ENCODE results near the gene ERVK3-1. TPM values are rescaled to one million over a fixed set of nuclear protein-coding genes. Genes with fewer than 3 reads are reported as not detected.
"Not testable (repeated sequence)": the region's sequence is repeated elsewhere in the genome, so short reads cannot be mapped to it uniquely, and the experiment has no call there.

The ERVK3-1 gene, protein sequence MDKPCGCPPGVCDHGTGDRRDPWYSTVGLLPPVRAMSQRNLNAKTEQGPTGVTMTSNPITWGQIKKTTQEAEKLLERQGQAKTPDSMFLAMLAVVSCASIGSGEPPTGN
- total RNA-seq: 10 to 100 TPM; 30.3 to 37.8 TPM

DNA sequence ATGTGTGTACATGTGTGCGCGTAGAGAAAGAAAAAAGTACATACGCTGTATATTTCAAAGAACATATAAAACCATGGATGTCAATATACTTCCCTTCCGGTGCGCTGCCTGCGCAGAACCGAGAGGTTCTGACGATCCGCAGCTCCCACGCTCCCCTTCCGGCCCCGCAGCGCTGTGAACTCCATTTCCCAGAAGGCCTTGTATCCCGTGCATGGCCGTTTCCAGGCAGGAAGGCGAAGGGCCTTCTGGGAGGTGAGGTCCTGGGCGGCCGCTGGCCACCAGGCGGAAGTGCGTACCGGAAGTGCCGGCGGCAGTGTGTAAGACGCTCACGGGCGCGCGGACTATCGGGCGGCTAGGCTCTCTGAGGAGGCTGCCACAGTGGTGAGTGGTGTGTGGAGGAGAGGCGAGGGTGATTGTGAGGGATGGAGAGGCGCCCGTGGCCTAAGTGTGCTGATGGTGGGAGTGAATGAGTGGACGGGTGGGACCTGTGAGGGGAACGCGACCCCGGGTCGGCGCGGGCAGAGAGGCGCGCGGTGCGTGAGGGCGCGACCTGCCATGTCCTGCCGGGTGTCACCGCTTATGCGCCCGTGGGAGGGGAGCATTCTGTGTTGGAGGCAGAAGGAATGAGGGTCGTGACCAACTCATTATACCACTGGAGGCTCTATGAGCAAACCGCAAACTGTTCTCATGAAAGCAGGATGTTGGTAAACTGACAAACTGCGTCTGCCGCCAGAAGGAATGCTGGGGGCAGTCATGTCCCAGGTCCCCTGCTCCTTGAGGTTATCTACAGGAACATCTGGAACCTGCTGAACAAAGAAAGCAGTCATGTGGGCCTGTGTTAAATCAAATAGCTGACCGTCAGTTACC, at the start of gene ERVK3-1:
TSS of gene ERVK3-1 (plus strand) at position 313 of the 867 bp plus-strand sequence. CDS start 6,792 bp downstream, outside the sequence.
- peak; percentile 98 to 99 for ATAC-seq
- H3K9me3 Mint-ChIP-seq: peaks cover 0 to 15% of the 10 kb centered on the region in 2 donors

DNA sequence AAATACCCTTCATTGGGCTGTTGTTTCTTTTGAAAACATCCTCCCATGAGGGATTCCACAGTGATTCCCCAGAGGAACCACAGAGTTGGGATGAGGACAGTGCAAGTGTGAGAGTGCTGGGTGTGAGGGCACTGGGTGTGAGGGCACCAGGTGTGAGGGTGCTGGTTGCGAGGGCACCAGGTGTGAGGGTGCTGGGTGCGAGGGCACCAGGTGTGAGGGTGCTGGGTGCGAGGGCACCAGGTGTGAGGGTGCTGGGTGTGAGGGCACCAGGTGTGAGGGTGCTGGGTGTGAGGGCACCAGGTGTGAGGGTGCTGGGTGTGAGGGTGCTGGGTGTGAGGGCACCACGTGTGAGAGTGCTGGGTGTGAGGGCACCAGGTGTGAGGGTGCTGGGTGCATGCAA, 46.9 kb upstream of the ERVK3-1 start:
- not testable (repeated sequence) for H3K27ac Mint-ChIP-seq; ATAC-seq; DNase-seq (ENCODE audit: low spot score in 2 of 2)
- peaks cover 65 to 71% of the 10 kb centered on the region in 2 donors for H3K9me3 Mint-ChIP-seq
- H3K36me3 Mint-ChIP-seq: peaks cover 87 to 100% of the 10 kb centered on the region in 2 donors

More for the DNA sequence above, at the start of gene ERVK3-1:
- H3K36me3 Mint-ChIP-seq: peaks cover 43 to 82% of the 10 kb centered on the region in 2 donors
- peak within 1 kb of the TSS; percentile 99 for H3K27ac Mint-ChIP-seq
- peak; percentile 88 to 96 for DNase-seq (ENCODE audit: low spot score in 2 of 2)

DNA sequence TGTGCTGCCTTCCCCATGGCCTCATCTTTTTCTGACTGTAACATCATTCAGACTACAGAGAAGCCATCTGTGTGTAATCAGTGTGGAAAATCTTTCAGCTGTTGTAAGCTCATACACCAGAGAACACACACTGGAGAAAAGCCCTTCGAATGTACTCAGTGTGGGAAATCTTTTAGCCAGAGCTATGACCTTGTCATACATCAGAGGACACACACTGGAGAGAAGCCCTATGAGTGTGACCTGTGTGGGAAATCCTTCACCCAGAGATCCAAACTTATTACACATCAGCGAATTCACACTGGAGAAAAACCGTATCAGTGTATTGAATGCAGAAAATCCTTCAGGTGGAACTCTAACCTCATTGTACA, 43.6 kb upstream of the ERVK3-1 start:
- H3K36me3 Mint-ChIP-seq: peaks cover 83 to 95% of the 10 kb centered on the region in 2 donors
- peak in 1 of 2 donors; percentile 52 for ATAC-seq
- H3K9me3 Mint-ChIP-seq: peaks cover 48 to 60% of the 10 kb centered on the region in 2 donors
- no peak overlapping the region for H3K27ac Mint-ChIP-seq
- DNase-seq (ENCODE audit: low spot score in 2 of 2): no peak

DNA sequence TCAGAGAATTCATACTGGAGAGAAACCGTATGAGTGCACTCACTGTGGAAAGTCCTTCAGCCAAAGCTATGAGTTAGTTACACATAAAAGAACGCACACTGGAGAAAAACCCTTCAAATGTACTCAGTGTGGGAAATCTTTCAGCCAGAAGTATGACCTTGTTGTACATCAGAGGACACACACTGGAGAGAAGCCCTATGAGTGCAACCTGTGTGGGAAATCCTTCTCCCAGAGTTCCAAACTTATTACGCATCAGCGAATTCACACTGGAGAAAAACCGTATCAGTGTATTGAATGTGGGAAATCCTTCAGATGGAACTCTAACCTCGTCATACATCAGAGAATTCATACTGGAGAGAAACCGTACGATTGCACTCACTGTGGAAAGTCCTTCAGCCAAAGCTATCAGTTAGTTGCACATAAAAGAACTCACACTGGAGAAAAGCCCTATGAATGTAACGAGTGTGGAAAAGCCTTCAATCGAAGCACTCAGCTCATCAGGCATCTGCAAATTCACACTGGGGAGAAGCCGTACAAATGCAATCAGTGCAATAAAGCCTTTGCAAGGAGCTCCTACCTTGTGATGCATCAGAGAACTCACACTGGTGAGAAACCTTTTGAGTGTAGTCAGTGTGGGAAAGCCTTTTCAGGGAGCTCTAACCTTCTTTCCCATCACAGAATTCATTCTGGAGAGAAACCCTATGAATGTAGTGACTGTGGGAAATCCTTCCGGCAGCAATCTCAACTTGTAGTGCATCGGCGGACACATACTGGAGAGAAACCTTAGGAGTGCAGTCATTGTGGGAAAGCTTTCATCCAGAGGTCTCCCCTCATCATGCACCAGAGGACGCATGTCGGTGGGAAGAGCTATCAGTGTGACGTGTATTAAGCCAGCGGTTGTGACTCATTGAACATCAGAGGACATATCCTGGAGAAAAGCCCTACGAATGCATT, 42.9 kb upstream of the ERVK3-1 start:
- DNase-seq (ENCODE audit: low spot score in 2 of 2): no peak
- Mint-ChIP-seq H3K36me3 (peaks cover 81 to 95% of the 10 kb centered on the region in 2 donors), H3K9me3 (peaks cover 42 to 59% of the 10 kb centered on the region in 2 donors), H3K27ac (no peak overlapping the region)
- ATAC-seq: peak in 1 of 2 donors; percentile 26

DNA sequence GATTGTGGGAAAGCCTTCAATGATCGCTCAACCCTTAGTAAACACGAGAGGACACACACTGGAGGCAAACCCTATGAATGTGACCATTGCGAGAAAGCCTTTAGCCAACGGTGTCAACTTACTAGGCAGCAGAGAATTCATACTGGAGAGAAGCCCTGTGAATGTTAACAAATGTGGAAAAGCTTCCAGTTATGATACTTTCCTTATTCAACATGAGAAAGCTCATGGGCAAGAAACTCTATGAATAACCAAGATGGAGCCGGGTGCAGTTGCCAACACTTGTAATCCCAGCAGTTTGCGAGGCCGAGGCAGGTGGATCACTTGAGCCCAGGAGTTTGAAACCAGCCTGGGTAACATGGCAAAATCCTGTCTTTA, 42.3 kb upstream of the ERVK3-1 start:
- Mint-ChIP-seq H3K9me3 (peaks cover 36 to 52% of the 10 kb centered on the region in 2 donors), H3K36me3 (peaks cover 74 to 95% of the 10 kb centered on the region in 2 donors), H3K27ac (no peak overlapping the region)
- DNase-seq (ENCODE audit: low spot score in 2 of 2) (no peak), ATAC-seq (no peak)

DNA sequence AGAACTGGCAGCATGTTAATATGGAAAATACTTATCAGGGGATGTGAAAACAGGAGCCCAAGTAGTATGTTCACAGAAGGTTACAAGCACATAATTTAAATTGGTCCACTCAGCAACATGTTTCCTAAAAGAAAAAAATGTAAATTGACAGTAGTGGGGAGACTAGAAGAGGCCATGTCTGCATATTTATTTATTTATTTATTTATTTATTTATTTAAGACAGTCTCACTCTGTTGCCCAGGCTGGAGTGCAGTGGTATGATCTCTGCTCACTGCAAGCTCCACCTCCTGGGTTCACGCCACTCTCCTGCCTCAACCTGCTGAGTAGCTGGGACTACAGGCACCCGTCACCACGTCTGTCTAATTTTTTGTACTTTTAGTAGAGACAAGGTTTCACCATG, 40.1 kb upstream of the ERVK3-1 start:
- H3K9me3 Mint-ChIP-seq: peaks cover 24 to 44% of the 10 kb centered on the region in 2 donors

DNA sequence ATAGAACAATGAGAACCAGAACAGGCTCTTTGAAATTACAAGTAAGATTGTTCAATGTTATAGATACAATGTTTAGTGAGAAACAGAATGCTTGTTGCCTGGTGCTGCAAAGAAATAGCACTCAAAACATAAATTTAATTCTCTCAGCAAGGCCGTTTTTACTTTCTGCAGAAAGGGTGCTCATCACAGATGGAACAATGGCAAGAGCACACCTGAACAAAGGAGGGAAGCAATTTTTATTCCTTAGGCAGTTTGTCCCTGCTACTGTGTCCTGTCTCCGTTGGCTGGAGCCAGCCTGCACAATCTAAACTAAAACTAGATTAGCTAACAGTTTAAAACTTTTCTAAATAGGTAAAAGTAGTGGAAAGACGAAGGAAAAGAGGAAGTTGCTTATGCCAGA, 36.8 kb upstream of the ERVK3-1 start:
- H3K27ac Mint-ChIP-seq: no peak overlapping the region
- no peak for DNase-seq (ENCODE audit: low spot score in 2 of 2)
- H3K9me3 Mint-ChIP-seq: peaks cover 17 to 24% of the 10 kb centered on the region in 2 donors
- no peak for ATAC-seq
- peaks cover 58 to 81% of the 10 kb centered on the region in 2 donors for H3K36me3 Mint-ChIP-seq

More for the DNA sequence above, 40.1 kb upstream of the ERVK3-1 start:
- Mint-ChIP-seq H3K27ac (no peak overlapping the region), H3K36me3 (peaks cover 66 to 87% of the 10 kb centered on the region in 2 donors)
- DNase-seq (ENCODE audit: low spot score in 2 of 2) (no peak), ATAC-seq (no peak)

DNA sequence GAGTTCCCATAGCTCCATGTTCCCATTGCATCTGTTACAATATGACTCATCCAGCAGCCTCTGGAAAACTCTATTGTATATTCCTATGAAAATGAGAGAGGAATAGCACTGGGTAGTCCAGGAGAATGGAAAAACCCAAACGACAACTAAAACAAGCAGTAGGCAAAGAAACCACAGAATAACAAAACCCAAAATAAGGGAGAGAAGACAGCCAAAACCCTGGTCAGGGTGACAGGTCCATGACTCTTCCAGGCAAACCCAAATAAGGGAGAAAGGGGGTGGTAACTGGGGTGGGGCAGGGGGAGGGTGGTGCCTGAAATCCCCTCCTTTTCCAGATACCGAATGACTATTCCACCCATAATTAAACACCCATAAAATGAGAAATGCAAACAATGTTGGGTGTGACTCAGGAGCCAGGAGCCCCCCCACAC, 30.4 kb upstream of the ERVK3-1 start:
- H3K27ac Mint-ChIP-seq: no peak overlapping the region
- peaks cover 62 to 84% of the 10 kb centered on the region in 2 donors for H3K36me3 Mint-ChIP-seq
- DNase-seq (ENCODE audit: low spot score in 2 of 2) (no peak), ATAC-seq (no peak)
- peaks cover 13 to 25% of the 10 kb centered on the region in 2 donors for H3K9me3 Mint-ChIP-seq

DNA sequence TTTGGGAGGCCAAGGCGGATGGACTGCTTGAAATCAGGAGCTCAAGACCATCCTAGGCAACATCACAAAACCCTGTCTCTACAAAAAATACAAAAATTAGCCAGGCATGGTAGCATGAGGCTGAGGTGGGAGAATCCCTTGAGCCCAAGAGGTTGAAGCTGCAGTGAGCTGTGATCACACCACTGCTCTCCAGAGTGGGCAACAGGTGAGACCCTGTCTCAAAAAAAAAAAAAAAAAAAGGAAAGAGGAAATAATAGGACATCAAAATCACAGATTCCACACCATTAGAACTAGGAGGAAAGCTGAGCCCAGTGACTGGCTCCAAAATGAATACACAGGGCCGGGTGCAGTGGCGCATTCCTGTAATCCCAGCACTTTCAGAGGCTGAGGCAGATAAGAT, 29.6 kb upstream of the ERVK3-1 start:
- peaks cover 7 to 29% of the 10 kb centered on the region in 2 donors for H3K9me3 Mint-ChIP-seq
- no peak for ATAC-seq
- no peak overlapping the region for H3K27ac Mint-ChIP-seq
- no peak for DNase-seq (ENCODE audit: low spot score in 2 of 2)
- H3K36me3 Mint-ChIP-seq: peaks cover 61 to 84% of the 10 kb centered on the region in 2 donors

DNA sequence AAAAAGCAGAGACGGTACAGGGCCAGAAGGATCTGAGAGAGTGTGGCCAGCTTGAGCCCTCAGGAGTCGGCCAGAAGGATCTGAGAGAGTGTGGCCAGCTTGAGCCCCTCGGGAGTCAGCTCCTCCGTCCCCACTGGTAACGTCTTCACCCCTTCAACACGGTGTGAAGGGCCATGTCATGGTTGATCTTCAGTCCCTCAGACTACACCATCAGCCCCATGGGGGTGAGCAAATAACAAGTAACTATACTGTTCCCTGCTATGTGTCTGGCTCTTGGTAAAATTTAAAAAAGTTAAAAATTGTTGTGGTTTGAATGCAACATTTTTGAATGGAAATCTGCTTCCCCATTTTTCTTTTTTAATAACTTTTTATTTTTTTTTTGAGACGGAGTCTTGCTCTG, 28.0 kb upstream of the ERVK3-1 start:
- ATAC-seq: no peak
- Mint-ChIP-seq H3K36me3 (peaks cover 54 to 80% of the 10 kb centered on the region in 2 donors), H3K27ac (no peak overlapping the region), H3K9me3 (peaks cover 0 to 28% of the 10 kb centered on the region in 2 donors)
- no peak for DNase-seq (ENCODE audit: low spot score in 2 of 2)

DNA sequence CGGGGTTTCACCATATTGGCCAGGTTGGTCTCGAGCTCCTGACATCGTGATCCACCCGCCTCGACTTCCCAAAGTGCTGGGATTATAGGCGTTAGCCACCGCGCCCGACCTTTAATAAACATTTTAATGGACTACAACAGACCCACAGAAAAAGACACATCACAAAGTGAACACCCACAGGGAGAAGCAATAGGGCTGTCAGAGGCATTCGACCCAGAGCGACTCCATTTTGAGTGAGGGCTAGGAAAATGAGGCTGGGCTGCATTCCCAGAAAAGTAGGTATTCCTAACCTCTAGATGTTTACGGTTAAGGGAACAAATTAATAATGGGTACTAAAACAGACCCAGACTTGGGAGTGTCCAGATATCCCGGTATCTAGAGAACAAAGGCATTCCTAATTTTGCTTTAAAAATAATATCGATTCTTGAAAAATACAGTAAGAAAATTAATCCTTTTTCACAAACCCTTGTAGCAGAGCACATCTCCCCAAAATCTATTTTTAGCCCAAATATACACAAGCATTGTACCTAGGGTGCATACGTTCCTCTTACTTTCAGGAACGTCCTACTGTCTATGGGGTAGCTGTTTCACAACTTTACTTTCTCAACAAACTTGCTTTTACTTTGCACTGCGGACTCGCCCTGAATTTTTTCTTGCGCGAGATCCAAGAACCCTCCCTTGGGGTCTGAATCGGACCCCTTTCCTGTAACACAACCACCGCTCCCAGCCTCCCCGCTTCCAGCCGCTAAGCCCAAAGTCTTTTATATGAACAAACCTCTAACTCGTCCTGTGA, 27.2 kb upstream of the ERVK3-1 start:
- Mint-ChIP-seq H3K27ac (peak overlapping the region; percentile 88 to 98), H3K9me3 (peaks cover 0 to 28% of the 10 kb centered on the region in 2 donors), H3K36me3 (peaks cover 51 to 76% of the 10 kb centered on the region in 2 donors)
- ATAC-seq: peak in 1 of 2 donors; percentile 1
- DNase-seq (ENCODE audit: low spot score in 2 of 2): no peak

DNA sequence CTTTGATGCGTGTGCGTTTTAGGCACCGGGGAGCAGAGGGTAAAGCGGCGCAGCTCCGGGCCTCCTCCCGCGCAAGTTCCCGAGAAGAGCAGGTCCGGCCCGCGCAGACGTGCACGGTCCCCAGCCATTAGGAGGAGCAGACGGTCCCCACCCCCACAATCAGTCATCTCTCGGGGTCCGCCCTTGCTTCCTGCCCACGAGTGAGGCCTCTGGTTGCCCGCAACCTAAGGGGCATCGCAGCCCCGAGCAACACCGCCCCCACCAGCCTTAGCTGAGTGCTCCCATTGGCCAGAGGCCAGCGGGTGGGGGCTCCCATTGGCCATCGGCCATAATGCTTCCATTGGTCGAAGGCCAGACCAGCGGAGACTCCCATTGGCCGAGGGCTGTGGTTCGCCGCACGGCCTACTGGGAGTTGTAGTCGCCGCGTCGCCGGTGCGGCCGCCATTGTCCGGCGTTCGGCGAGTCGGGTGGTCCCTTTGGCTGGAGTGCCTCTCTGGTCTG, 26.6 kb upstream of the ERVK3-1 start, which contains the start of gene ZNF8:
TSS of gene ZNF8 (plus strand) at position 415 of the 501 bp plus-strand sequence. CDS start 127 bp downstream, outside the sequence.
- ATAC-seq (peak; percentile 96 to 98), DNase-seq (ENCODE audit: low spot score in 2 of 2) (peak; percentile 97 to 99)
- peak within 1 kb of the TSS; percentile 88 to 98 for H3K27ac Mint-ChIP-seq
- H3K9me3 Mint-ChIP-seq: peaks cover 0 to 28% of the 10 kb centered on the region in 2 donors
- peaks cover 51 to 81% of the 10 kb centered on the region in 2 donors for H3K36me3 Mint-ChIP-seq

DNA sequence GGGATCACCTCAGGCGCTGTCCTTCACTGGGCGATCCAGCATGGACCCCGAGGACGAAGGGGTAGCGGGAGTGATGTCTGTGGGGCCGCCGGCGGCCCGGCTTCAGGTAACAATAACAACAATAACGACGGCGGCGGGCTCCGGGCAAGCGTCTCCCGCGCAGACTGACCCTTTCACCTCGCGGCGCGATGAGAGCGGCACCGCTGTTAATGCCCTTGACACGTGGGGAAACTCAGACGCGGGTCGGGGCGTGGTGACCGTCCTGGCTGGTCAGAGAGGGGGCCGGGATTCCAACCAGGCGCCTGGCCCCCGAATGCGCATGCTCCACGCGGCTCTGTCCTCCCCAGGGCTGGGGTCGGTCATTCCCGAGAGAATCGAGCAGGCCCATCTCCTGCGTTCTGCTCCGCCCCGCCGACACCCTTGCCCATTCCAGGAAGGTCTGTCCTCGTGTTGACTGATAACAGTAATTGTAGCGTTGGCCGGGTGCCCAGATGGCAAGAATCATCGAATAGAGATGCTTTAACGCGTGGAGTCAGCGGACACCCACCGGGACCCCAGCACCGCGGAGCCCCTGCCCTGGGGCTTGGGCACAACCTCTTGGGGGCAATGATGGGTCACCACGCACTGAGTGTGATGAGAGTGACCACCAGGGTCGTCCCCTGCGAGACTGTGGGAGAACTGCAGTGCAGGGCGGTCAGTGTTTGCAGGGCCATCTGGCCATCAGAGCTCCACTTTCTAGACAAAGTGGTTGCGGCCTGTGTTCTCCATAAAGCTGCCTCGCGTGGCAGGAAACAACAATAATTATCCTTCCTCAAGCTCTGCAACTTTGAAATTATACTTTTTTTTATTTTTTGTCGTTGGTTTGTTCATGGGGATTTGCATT, 25.9 kb upstream of the ERVK3-1 start:
- Mint-ChIP-seq H3K9me3 (peaks cover 0 to 25% of the 10 kb centered on the region in 2 donors), H3K27ac (peak overlapping the region; percentile 88 to 98), H3K36me3 (peaks cover 48 to 75% of the 10 kb centered on the region in 2 donors)
- ATAC-seq (peak; percentile 20 to 30), DNase-seq (ENCODE audit: low spot score in 2 of 2) (peak; percentile 56 to 63)

DNA sequence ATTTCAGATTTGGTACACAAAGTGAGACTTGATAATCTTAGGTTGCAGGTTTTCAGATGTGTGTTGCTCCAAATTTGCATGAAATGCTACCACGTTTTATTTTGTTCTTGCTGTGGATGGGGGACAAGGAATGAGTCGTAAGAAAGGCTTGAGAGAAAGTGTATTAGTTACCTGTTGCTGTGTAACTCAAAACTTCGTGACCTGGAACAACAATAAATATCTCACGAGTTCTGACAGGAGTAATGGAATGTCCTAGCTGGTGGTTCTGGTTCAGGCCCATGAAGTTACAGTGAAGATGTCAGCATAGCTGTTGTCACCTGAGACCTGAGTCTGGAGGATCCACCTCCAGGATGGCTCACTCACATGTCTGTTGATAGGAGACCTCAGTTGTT, 25.3 kb upstream of the ERVK3-1 start:
- no peak for DNase-seq (ENCODE audit: low spot score in 2 of 2)
- Mint-ChIP-seq H3K9me3 (peaks cover 0 to 18% of the 10 kb centered on the region in 2 donors), H3K36me3 (peaks cover 42 to 69% of the 10 kb centered on the region in 2 donors), H3K27ac (peak overlapping the region; percentile 88 to 98)
- no peak for ATAC-seq
